A549 (cell line): ENCODE measurements around the gene GTF3C1.
"Not testable (repeated sequence)": the region's sequence is repeated elsewhere in the genome, so short reads cannot be mapped to it uniquely, and the experiment has no call there.

Source experiments
- CTCF ChIP-seq: fragments of >200 bp; sonication (Bioruptor Twin); formaldehyde crosslinking; IDR thresholded peaks from 3 replicates; pipeline ENCODE4 v1.5.1; 2016
- EP300 ChIP-seq, 2 experiments: fragments of >200 bp; sonication (Bioruptor Twin); formaldehyde crosslinking; IDR thresholded peaks; 2 replicates in 1 of 2; 3 replicates in 1 of 2; pipeline ENCODE4 v1.6.1; 2016 to 2017
- FOSL2 ChIP-seq, 2 experiments: fragments of 450-650 bp in 1 of 2; fragments of >200 bp in 1 of 2; sonication (Bioruptor Twin) in 1 of 2; formaldehyde crosslinking; IDR thresholded peaks; 2 replicates each; pipeline versions ENCODE4 v1.5.0 to v1.6.1; 2016 to 2020; ENCODE audit warnings: mild to moderate bottlenecking in 1 of 2, moderate library complexity in 1 of 2
- POLR2A ChIP-seq: IDR thresholded peaks from 2 replicates; pipeline ENCODE4 v1.6.1; 2012; ENCODE audit warnings: mild to moderate bottlenecking, low read length
- POLR2AphosphoS2 ChIP-seq: conservative IDR thresholded peaks from 2 replicates; pipeline ENCODE4 v1.6.1; 2012; ENCODE audit warnings: low read length, improper control_type of control experiment, inconsistent platforms
- RCOR1 ChIP-seq: fragments of 150-350 bp; IDR thresholded peaks from 2 replicates; pipeline ENCODE4 v1.6.1; 2014; ENCODE audit warnings: antibody characterized with exemption, low read length, low read depth
- USF2 ChIP-seq: fragments of 450-650 bp; IDR thresholded peaks from 2 replicates; pipeline ENCODE4 v1.6.1; 2014; ENCODE audit warnings: antibody characterized with exemption

GRCh38 chr16:27457605-27457900 lies 92.2 kb downstream of the GTF3C1 start:
- not testable (repeated sequence) for TF ChIP-seq RCOR1; CTCF; FOSL2 (IDR thresholded peaks at IDR 0.05); FOSL2 (CRISPR knock-in tag; IDR thresholded peaks at IDR 0.05); EP300 (IDR thresholded peaks at IDR 0.05); USF2; POLR2AphosphoS2; POLR2A
